ENCODE data around the gene PLEKHA8.
A peak's percentile ranks its signal among the peaks of the same experiment; 100 is the strongest.

Gene PLEKHA8

GRCh38 chr7:30114536-30115238, 86.5 kb downstream of the PLEKHA8 start:
- DNase-seq: no peak

- no peak for DNase-seq
These were observed 87.6 kb downstream of the PLEKHA8 start for GRCh38 chr7:30115709-30116297.

GRCh38 chr7:30116771-30117170, 88.6 kb downstream of the PLEKHA8 start:
- no peak for DNase-seq

- no peak for DNase-seq
These were observed 89.7 kb downstream of the PLEKHA8 start for GRCh38 chr7:30117896-30118295.

- DNase-seq: no peak
These were observed 91.8 kb downstream of the PLEKHA8 start for GRCh38 chr7:30119890-30120577.

- DNase-seq: no peak
These were observed 105.8 kb downstream of the PLEKHA8 start for GRCh38 chr7:30133736-30134610.

- DNase-seq: peak; percentile 91
These were observed 106.5 kb downstream of the PLEKHA8 start, which contains the start of gene MTURN for GRCh38 chr7:30134611-30135300. TSS of gene MTURN (plus strand) at chr7:30134986. CDS start at chr7:30135137, 151 bp downstream.

GRCh38 chr7:30135301-30136116, 107.3 kb downstream of the PLEKHA8 start:
- peak; percentile 30 for DNase-seq

- no peak for DNase-seq
These were observed 108.0 kb downstream of the PLEKHA8 start for GRCh38 chr7:30136117-30136731.

GRCh38 chr7:30136743-30137485, 108.7 kb downstream of the PLEKHA8 start:
- no peak for DNase-seq

- DNase-seq: no peak
These were observed 111.7 kb downstream of the PLEKHA8 start for GRCh38 chr7:30139836-30140384.

- DNase-seq: peak; percentile 77
These were observed 112.2 kb downstream of the PLEKHA8 start for GRCh38 chr7:30140456-30140855.

- DNase-seq: no peak
These were observed 114.5 kb downstream of the PLEKHA8 start for GRCh38 chr7:30142710-30143109.

- DNase-seq: peak; percentile 94
These were observed 115.6 kb downstream of the PLEKHA8 start for GRCh38 chr7:30143748-30144251.

GRCh38 chr7:30144657-30145306, 116.6 kb downstream of the PLEKHA8 start:
- DNase-seq: no peak

GRCh38 chr7:30145426-30145970, 117.3 kb downstream of the PLEKHA8 start:
- no peak for DNase-seq

GRCh38 chr7:30146127-30146612, 118.0 kb downstream of the PLEKHA8 start:
- DNase-seq: no peak

GRCh38 chr7:30147223-30147622, 119.0 kb downstream of the PLEKHA8 start:
- no peak for DNase-seq

GRCh38 chr7:30147785-30148184, 119.6 kb downstream of the PLEKHA8 start:
- no peak for DNase-seq

All from NCI-H1436 (cell line).